Mucosa of gallbladder (tissue), 1 donor: Measurements from ENCODE around the gene PRDM1. TPM values are rescaled to one million over a fixed set of nuclear protein-coding genes. Genes with fewer than 3 reads are reported as not detected.

Experiments used
- DNase-seq: peaks from one replicate; pipeline ENCODE4 v3.0.0-alpha.2; 2020; ENCODE audit warnings: low spot score
- total RNA-seq: library from RNA; stranded (reverse); gene quantifications from one replicate; pipeline ENCODE4 v1.2.1, GENCODE V29; 2021
- donor health status: DM: no; HTN: no; CAD: no.

PRDM1 gene
- total RNA-seq: 16.9 TPM

- DNase-seq: peak; percentile 86
These were observed at the start of gene PRDM1 for GRCh38 chr6:106085984-106086813. PRDM1 (plus strand) TSS chr6:106086336; CDS start chr6:106086554, 218 bp downstream.

DNA sequence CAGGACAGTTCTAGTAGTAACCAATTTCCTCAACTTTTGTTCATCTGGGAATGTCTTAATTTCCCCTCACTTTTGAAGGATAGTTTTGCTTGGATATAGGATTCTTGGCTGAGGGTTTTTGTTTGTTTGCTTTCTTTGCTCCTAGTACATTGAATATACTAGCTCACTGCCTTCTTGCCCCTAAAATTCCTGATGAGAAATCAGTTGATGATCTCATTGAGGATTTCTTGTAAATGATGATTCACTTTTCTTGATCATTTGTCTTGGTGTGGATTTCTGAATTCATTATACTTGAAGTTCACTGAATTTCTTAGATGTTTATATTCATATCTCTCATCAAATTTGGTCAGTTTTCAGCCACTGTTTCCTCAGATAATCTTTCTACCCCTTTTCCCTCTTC lies 49.1 kb upstream of the PRDM1 start:
- DNase-seq: no peak

GRCh38 chr6:106039897-106040592 lies 46.1 kb upstream of the PRDM1 start:
- DNase-seq: no peak

GRCh38 chr6:106044151-106044550 lies 42.0 kb upstream of the PRDM1 start:
- DNase-seq: no peak

DNA sequence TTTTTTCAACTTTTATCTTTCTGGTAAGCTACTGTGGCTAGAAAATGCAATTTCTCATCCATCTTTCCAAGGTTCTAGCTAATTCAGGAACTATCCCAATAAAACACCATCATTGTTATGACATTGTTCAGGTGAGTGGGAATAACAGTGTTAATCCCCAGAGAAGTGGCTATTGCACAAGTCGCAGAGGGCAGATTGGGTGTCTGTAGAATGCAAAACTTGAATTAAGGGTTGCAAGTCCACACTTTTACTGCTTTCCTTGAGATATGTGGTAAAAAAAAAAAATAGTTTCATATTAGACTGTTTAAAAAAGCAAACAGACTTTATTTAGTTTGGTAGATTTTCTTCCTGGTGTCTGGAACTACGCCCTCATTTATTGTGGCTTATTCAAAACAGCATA lies 41.1 kb upstream of the PRDM1 start:
- DNase-seq: no peak

DNA sequence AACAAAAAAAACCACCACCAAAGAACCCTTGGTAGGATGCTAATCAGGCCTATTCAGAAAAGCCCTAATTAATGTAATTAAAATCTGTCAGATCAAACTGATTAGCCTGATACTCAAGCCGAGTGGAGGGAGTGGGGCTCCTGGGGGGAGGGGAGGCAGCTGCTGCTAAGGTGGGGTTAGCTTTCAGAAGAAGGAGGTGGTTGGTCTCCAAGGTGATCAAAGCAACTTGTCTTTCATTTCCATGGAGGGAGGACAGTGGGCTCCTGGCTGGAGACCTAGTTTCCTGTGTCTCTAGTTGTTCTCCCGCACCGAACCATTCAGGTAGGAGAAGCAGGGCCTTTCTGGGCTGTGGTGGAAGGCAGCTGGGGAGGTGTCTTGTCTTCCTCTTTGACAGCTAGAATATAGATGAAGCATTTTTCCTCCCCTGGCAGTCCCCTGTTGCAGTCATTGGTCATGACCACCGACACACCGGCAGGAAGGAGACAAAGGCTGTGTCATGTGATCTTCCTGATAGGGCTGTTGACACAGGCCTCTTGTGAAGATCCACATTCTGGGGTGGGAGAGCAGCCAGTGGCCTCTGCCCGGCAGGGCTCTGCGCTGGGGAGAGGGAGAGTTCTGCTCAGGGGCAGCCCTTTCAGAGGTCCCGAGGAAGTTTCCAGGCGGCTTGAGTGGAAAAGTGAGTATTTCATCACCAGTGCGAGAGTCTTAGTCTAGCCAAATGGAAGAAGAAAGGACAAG lies 39.9 kb upstream of the PRDM1 start:
- no peak for DNase-seq

DNA sequence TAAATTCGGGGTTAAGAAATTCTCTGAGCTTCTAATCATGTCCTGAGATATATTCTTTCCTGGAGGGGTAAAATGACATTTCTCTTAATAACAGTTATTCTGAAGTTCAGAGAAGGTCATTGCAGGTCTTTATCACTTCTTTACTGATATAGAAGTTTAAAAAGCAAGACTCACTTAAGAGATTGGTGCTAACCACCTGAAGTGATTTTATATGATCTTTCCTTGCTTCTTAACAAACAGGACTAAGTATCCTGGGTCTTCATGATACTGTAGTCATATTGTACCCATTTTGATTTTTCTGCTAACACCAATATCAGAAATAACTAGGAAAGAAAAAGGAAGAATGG lies 39.3 kb upstream of the PRDM1 start:
- no peak for DNase-seq

DNA sequence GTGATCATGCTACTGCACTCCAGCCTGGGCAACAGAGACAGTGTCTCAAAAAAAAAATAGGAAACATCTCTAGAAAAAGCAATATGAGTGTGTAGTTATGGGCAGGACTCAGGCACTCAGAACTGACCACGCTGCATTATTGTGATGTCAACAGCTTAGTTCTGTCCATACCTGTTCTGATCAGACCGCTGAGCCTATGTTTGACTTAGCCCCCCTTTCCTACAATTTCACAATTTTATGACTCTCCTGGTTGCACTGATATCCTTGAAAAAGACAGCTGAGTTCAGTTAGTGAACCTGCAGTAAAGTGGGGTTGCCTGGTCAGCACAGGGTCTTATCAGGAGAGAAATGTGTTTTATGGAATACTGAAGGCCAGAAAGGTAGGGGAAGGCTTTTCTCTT lies 37.8 kb upstream of the PRDM1 start:
- no peak for DNase-seq

- no peak for DNase-seq
These were observed 35.6 kb upstream of the PRDM1 start for GRCh38 chr6:106050538-106050937.

GRCh38 chr6:106051226-106051625 lies 34.9 kb upstream of the PRDM1 start:
- no peak for DNase-seq

- no peak for DNase-seq
These were observed 32.5 kb upstream of the PRDM1 start for GRCh38 chr6:106053484-106054205.

GRCh38 chr6:106055489-106055888 lies 30.6 kb upstream of the PRDM1 start:
- no peak for DNase-seq

GRCh38 chr6:106056060-106056745 lies 29.9 kb upstream of the PRDM1 start:
- no peak for DNase-seq

DNA sequence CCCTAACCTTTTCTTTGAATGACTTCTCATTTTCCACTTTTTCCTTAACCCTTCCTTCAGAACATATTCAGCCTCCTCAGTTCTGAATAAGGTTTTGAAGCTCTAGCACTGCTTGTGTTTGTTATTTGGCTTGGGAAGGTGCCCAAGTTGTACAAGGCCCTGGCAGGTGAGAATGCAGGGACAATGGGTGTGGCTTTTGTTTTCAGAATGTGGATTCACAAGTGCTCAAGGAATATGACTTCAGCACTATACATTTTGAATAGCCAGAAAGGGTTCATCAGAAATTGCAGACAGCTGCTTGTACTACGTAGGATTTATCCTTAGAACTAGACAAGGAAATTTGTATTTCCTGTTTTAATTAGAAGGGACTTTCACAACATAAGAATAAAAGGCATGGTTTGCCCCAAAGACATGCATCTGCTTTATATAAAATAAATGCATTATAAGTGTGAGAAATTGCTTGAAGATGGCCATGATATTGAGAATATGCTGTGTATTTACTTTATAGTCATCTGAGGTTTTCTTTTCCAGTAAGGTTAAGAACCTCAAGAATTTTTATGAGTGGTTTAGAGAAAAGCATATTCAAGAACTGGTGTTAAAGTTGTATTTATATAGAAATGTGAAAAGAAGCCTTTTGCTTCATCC lies 29.3 kb upstream of the PRDM1 start:
- peak; percentile 17 for DNase-seq

DNA sequence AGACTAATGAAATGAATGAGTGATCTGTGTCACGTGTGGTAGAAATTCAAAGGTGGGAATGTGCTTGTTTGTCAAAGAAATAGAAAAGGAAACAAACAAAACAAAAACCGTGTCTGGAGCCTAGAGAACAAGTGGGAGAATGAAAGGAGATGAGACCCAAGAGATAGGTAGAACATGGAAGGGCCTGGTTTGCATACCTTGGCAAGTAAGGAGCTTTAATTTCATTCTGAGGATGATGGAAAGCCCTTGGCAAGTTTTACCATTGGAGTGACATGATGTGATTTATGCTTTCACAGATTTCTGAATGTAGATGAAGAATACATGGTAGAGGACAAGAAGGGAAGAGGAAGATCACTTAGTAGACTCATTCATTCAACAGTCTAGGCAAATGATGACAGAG lies 26.8 kb upstream of the PRDM1 start:
- DNase-seq: no peak

DNA sequence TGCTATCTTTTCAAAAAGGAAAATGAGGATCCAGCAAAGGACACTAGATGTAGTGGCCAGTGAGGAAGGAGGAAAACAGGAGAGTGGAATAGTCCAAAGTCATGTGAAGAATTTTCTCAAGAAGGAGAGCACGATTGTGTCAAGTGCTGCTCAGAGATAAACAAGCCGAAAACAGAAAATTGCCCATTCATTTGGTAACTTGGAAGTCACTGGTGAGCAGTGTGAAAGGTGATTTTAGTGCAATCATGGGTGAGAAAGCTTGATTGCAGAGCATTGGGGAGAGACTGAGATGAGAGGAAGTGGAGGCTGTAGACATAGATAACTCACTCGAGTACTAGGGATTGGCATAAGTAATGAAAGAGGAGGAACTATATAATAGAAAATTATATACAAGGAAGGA lies 26.0 kb upstream of the PRDM1 start:
- DNase-seq: no peak

DNA sequence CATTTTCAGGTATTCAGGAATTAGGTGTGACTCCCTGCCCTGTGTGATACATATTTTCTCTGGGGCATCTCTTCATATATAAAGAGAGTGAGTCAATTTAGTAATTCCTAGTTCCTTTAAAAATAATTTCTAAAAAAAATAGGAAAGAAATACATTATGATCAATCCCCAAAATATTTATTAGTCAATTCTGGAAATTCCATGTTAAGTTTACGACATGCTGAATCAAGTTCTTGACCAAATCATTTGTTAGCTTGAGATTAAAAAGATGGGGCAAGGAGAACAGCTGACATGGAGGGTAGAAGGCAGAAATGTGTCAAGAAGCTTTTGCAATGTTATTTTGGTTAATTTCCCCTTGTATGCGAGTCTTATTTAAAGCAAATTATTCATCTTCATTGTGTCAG lies 22.7 kb upstream of the PRDM1 start:
- no peak for DNase-seq

- DNase-seq: no peak
These were observed 22.0 kb upstream of the PRDM1 start for GRCh38 chr6:106064142-106064541.

DNA sequence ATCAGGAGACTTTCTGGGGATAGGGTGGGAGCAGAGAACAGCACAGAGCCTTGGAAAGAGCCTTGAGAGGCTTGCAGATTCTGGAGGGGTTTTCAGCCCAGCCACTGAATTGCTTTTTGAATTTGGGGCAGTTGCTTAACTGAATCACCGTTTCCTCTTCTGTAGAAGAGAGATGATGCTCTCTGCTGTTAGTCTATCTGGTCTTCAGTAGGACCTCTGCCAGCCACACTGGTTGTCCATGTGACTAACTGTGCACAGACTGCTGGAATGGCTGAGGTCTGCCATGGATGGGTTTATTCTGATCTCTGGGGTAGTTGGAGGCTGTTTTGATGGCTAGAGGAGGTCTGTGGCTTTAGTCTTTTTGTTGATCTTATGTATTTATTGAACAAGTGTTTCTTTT lies 21.4 kb upstream of the PRDM1 start:
- no peak for DNase-seq

DNA sequence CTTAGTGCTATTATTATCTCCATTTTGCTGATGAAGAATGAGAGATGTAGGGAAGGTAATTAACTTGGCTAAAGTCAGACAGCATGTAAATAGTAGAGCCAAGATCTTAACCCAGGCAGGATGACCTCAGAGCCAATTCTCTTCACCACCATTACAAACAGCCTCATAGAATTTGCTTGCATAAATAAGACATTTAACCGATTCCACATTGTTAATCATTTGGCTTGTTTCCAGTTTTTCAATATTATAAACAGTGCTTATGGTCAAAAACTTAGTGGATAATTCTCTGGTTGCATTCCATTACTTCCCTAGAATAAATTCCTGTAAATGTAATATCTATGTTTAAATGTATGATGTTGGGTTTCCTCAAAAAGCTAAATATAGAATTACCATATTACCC lies 19.1 kb upstream of the PRDM1 start:
- no peak for DNase-seq

GRCh38 chr6:106069478-106069877 lies 16.7 kb upstream of the PRDM1 start:
- DNase-seq: peak; percentile 61
